Measurements from ENCODE around the gene PARP4.
A peak's percentile ranks its signal among the peaks of the same experiment; 100 is the strongest.
"Not testable (repeated sequence)": the region's sequence is repeated elsewhere in the genome, so short reads cannot be mapped to it uniquely, and the experiment has no call there.

Gene PARP4

GRCh38 chr13:24512197-24512907 is at the start of gene PARP4:
PARP4 (minus strand) TSS chr13:24512778; CDS start chr13:24503776, 9,002 bp downstream.
- DNase-seq: peak; percentile 86 to 88

GRCh38 chr13:24560579-24561187 is 48.1 kb upstream of the PARP4 start:
- not testable (repeated sequence) for DNase-seq

DNA sequence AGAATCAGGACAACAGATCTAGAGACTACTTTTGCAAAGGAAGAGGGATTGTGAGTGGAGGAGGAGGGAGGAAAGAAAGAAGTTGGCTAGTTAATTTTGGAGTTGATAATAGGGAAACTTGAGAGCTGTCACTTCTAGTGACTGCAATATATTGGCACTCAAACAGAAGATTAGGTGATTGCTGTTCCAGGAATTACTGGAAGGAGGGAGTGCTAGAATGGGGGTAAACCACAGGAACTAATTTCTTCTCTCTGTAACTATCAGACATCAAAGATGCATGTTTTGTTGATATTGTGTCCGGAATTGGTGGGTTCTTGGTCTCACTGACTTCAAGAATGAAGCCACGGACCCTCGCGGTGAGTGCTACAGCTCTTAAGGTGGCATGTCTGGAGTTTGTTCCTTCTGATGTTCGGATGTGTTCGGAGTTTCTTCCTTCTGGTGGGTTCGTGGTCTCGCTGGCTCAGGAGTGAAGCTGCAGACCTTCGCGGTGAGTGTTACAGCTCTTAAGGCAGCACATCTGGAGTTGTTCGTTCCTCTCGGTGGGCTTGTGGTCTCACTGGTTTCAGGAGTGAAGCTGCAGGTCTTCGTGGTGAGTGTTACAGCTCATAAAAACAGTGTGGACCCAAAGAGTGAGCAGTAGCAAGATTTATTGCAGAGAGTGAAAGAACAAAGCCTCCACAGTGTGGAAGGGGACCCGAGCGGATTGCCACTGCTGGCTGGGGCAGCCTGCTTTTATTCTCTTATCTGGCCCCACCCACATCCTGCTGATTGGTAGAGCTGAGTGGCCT is 47.0 kb upstream of the PARP4 start:
- not testable (repeated sequence) for DNase-seq

GRCh38 chr13:24557081-24557480 is 44.5 kb upstream of the PARP4 start:
- no peak for DNase-seq

DNA sequence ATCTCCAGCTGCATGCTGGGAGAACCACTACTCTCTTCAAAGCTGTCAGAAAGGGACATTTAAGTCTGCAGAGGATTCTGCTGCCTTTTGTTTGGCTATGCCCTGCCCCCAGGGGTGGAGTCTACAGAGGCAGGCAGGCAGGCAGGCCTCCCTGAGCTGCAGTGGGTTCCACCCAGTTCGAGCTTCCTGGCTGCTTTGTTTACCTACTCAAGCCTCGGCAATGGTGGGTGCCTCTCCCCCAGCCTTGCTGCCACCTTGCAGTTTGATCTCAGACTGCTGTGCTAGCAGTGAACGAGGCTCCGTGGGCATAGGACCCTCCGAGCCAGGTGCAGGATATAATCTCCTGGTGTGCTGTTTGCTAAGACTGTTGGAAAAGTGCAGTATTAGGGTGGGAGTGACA is 41.3 kb upstream of the PARP4 start:
- not testable (repeated sequence) for DNase-seq

- DNase-seq: peak; percentile 38 to 58
Measured at GRCh38 chr13:24541476-24542352, 29.1 kb upstream of the PARP4 start.

DNA sequence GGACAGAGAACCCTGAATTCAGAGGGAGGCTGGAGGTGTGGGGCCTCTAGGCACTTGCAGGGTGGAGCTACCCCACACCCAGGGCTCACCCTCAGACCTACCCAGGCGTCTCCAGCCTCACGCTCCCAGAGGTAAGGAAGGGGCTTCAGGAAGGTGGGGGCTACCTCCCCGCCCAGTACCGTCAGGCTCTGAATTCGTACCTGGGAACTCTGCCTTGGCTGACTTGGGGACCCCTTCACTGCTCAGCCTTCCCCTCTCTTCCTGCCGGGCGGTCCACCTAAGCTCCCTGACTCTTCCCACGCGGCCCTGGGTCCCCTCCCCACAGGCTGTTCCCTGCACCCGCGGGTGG is 28.5 kb upstream of the PARP4 start:
- DNase-seq: no peak

- no peak for DNase-seq
Measured at GRCh38 chr13:24540236-24541126, 27.9 kb upstream of the PARP4 start.

- DNase-seq: no peak
Measured at GRCh38 chr13:24539500-24540165, 27.1 kb upstream of the PARP4 start.

- DNase-seq: no peak
Measured at GRCh38 chr13:24529478-24529877, 16.9 kb upstream of the PARP4 start.

DNA sequence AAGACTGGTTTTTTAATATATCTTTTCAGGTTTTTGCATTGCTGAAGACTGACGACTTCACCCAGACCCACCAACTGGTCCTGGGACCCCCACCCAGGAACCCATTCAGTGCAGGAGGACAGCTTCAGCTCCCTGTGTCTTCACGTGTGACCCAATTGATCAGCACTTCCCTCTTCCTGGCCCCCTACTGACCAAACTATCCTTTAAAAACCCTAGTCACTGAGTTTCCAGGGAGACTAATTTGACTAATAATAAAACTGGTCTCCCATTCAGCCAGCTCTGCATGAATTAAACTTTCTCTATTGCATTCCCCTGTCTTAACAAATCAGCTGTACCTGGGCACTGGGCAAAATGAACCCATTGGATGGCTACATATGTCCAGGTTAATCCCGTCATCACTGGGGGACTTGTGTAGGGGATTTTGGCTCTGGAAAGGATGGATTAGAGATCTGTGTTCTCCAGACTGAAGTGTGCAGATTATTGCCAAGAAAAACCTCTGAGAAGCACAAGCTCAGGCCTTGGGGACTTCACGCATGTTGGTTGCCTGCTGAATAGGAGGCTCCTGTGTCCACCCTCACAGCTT is 16.3 kb upstream of the PARP4 start:
- DNase-seq: no peak

- no peak for DNase-seq
Measured at GRCh38 chr13:24527266-24527775, 14.7 kb upstream of the PARP4 start.

DNA sequence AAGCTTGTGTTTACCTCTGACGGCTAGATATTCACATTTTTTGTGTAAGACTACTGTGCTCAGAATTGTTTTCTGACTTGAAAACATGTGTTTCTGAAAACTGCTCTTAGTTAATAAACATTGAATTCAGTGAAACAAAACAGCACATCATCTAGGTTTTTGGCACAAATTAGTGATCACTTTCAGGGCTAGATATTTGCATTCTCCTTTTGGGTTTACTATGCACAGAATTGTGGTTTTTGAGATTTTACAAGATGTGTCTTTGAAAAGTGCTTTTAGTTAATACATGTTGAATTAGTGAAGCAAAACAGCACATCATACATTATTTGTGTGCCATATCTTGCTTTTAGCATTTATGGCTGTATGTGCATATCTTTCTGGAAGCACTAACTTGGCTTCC is 8.2 kb upstream of the PARP4 start:
- DNase-seq: no peak

GRCh38 chr13:24516919-24517318 is 4.3 kb upstream of the PARP4 start:
- DNase-seq: no peak

DNA sequence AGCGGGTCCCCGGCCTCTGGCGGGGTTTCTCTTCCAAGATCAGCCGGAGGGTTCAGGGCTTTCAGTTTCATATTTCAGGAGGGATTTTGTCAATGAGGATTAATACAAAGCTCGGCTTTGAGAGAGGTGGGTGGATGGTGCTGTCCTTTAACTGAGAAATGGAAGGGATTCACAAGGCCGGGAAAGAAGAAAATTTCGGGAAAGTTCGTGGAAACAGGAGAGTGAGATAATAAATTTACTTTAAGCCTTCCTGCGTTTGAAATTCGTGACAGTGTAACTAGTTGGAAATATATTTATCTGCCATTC is 283 bp upstream of the PARP4 start:
- no peak for DNase-seq

- peak in 1 of 2 donors; percentile 85 for DNase-seq
Measured at GRCh38 chr13:24511816-24512196, 772 bp downstream of the PARP4 start.

DNA sequence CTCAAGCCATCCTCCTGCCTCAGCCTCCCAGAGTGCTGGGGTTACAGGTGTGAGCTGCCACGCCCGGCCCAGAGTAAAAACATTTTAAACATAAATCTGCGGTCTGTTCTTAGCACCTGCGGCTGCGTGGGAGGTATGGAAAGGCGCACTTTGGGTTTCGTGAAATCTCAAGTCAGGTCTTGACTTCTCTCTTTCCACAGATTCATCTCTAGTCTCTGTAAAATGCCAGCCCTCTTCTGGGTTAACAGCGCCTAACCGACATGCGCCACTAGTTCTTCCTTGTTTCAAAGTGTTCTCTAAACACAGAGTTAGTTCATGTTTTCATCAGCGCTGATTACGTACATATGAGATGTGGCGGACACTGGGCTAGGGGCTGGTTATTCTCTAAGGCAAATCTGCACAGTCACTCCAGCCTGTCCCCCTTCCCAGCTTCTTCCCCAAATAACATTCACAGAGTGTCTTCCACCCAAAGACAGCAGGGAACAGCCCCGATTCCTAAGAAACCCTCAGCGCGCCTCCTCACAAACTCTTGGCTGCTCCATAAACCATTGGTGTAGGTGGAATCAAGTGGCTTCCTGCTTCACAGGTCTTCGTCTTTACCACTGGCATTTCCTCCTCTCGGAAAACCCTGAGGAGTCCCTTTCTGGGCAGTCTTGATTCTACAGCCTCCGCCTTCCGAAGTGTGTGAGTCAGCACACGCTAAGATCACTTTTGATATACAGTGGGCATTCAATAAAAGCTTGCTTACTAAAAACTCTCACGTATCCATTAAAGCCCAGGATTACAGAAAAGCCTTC is 1.4 kb downstream of the PARP4 start:
- peak; percentile 89 to 94 for DNase-seq

- DNase-seq: no peak
Measured at GRCh38 chr13:24506698-24507335, 5.8 kb downstream of the PARP4 start.

- not testable (repeated sequence) for DNase-seq
Measured at GRCh38 chr13:24506283-24506682, 6.3 kb downstream of the PARP4 start.

Data from inflammatory macrophage treated with lipopolysaccharide for 1 hour (primary cell).